Measurements from ENCODE around the gene KRT80. TPM values are rescaled to one million over a fixed set of nuclear protein-coding genes. Genes with fewer than 3 reads are reported as not detected.

The KRT80 gene
- total and polyA plus RNA-seq, 2 of the 13 experiments (the other 11 are each of a cell fraction or from before 2014, with no cell fraction given): 0.27 to 0.53 TPM

DNA sequence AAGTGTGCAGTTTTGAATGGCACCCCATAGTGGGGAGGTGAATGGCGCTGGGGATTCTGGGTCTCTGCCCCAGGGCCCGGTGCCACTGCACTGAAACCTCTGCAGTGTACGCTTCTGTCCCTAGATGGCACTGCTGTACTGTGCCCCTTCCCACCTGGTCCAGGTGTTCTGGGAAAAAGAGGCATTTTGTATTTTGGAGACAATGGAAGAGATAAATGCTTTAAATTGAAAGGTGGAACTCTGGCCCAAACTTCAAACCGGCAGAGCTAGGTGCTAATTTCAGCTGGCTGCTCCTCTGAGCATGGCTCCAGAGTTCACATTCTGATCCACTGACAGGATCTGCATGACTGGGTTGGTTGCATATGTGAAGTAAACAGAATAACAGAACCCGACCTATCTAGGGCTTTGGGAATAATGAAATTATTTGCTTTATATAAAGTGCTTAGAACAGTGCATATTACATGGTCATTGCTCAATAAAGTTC, 52.2 kb downstream of the KRT80 start (continued):
- TF ChIP-seq, protein P1, sequence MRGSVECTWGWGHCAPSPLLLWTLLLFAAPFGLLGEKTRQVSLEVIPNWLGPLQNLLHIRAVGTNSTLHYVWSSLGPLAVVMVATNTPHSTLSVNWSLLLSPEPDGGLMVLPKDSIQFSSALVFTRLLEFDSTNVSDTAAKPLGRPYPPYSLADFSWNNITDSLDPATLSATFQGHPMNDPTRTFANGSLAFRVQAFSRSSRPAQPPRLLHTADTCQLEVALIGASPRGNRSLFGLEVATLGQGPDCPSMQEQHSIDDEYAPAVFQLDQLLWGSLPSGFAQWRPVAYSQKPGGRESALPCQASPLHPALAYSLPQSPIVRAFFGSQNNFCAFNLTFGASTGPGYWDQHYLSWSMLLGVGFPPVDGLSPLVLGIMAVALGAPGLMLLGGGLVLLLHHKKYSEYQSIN (CRISPR knock-in tag; IDR thresholded peaks at IDR 0.05; ENCODE audit: borderline replicate concordance): no peak
- TF ChIP-seq ZBTB21 (CRISPR knock-in tag; IDR thresholded peaks at IDR 0.05) (no peak), ZEB1 (IDR thresholded peaks at IDR 0.05; ENCODE audit: insufficient replicate concordance, low read depth) (peak; percentile 45), STAG1 (CRISPR knock-in tag; IDR thresholded peaks at IDR 0.05) (peak; percentile 60), FOXC1 (CRISPR knock-in tag; IDR thresholded peaks at IDR 0.05; ENCODE audit: borderline replicate concordance) (no peak), NFIB (CRISPR knock-in tag; IDR thresholded peaks at IDR 0.05; ENCODE audit: borderline replicate concordance) (no peak), ESRRA (CRISPR knock-in tag; IDR thresholded peaks at IDR 0.05; ENCODE audit: low read depth) (no peak), ZNF879 (CRISPR knock-in tag; IDR thresholded peaks at IDR 0.05) (no peak), ZNF20 (CRISPR knock-in tag; IDR thresholded peaks at IDR 0.05) (no peak), MLLT10 (CRISPR knock-in tag; IDR thresholded peaks at IDR 0.05) (no peak), ZNF446 (CRISPR knock-in tag; IDR thresholded peaks at IDR 0.05) (no peak), ZNF605 (CRISPR knock-in tag; IDR thresholded peaks at IDR 0.05) (no peak), TEAD3 (CRISPR knock-in tag; optimal IDR thresholded peaks at IDR 0.05; ENCODE audit: borderline replicate concordance) (peak; percentile 25), ZNF850 (CRISPR knock-in tag; conservative IDR thresholded peaks at IDR 0.05) (no peak), KLF6 (CRISPR knock-in tag; IDR thresholded peaks at IDR 0.05) (no peak), SSRP1 (CRISPR knock-in tag; IDR thresholded peaks at IDR 0.05) (no peak), ZSCAN12 (CRISPR knock-in tag; IDR thresholded peaks at IDR 0.05) (no peak), POLR2AphosphoS2 (IDR thresholded peaks at IDR 0.05; ENCODE audit: low read depth, low read length) (no peak), ZNF670 (CRISPR knock-in tag; IDR thresholded peaks at IDR 0.05; ENCODE audit: borderline replicate concordance) (no peak), ZNF441 (CRISPR knock-in tag; IDR thresholded peaks at IDR 0.05; ENCODE audit: borderline replicate concordance) (no peak), ARNT2 (CRISPR knock-in tag; IDR thresholded peaks at IDR 0.05; ENCODE audit: low read depth) (no peak), EZH2 (conservative IDR thresholded peaks at IDR 0.05; ENCODE audit: low read depth, low read length) (no peak), TOE1 (CRISPR knock-in tag; IDR thresholded peaks at IDR 0.05) (no peak), MED8 (CRISPR knock-in tag; IDR thresholded peaks at IDR 0.05; ENCODE audit: insufficient replicate concordance) (no peak), TMF1 (CRISPR knock-in tag; IDR thresholded peaks at IDR 0.05; ENCODE audit: low read depth) (no peak), ZSCAN9 (CRISPR knock-in tag; IDR thresholded peaks at IDR 0.05; ENCODE audit: borderline replicate concordance) (no peak), AGO1 (IDR thresholded peaks at IDR 0.05; ENCODE audit: low read depth, low read length, poor library complexity, severe bottlenecking) (no peak), ADNP (CRISPR knock-in tag; IDR thresholded peaks at IDR 0.05) (no peak)
- TF ChIP-seq, protein P2, sequence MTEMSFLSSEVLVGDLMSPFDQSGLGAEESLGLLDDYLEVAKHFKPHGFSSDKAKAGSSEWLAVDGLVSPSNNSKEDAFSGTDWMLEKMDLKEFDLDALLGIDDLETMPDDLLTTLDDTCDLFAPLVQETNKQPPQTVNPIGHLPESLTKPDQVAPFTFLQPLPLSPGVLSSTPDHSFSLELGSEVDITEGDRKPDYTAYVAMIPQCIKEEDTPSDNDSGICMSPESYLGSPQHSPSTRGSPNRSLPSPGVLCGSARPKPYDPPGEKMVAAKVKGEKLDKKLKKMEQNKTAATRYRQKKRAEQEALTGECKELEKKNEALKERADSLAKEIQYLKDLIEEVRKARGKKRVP (CRISPR knock-in tag; IDR thresholded peaks at IDR 0.05): no peak
- TF ChIP-seq, protein P3, sequence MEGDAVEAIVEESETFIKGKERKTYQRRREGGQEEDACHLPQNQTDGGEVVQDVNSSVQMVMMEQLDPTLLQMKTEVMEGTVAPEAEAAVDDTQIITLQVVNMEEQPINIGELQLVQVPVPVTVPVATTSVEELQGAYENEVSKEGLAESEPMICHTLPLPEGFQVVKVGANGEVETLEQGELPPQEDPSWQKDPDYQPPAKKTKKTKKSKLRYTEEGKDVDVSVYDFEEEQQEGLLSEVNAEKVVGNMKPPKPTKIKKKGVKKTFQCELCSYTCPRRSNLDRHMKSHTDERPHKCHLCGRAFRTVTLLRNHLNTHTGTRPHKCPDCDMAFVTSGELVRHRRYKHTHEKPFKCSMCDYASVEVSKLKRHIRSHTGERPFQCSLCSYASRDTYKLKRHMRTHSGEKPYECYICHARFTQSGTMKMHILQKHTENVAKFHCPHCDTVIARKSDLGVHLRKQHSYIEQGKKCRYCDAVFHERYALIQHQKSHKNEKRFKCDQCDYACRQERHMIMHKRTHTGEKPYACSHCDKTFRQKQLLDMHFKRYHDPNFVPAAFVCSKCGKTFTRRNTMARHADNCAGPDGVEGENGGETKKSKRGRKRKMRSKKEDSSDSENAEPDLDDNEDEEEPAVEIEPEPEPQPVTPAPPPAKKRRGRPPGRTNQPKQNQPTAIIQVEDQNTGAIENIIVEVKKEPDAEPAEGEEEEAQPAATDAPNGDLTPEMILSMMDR (CRISPR knock-in tag; IDR thresholded peaks at IDR 0.05): peak; percentile 80
- TF ChIP-seq, protein P4, sequence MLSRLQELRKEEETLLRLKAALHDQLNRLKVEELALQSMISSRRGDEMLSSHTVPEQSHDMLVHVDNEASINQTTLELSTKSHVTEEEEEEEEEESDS (CRISPR knock-in tag; IDR thresholded peaks at IDR 0.05; ENCODE audit: borderline replicate concordance): no peak
